H1 (cell line): ENCODE measurements around the gene CYP46A1. TPM values are rescaled to one million over a fixed set of nuclear protein-coding genes. Genes with fewer than 3 reads are reported as not detected.
A peak's percentile ranks its signal among the peaks of the same experiment; 100 is the strongest.

ENCODE experiments used
- CTCF ChIA-PET: fragments of 300-600 bp; sonication (Branson Sonifier 250); formaldehyde crosslinking; loops from one replicate; lab custom pipeline; 2021; ENCODE audit not compliant: partially characterized antibody; lab: Charles Lee
- POLR2A ChIA-PET: fragments of 300-600 bp; sonication (Branson Sonifier 250); formaldehyde crosslinking; loops from one replicate; lab custom pipeline; 2021; ENCODE audit warnings: inconsistent platforms; ENCODE audit not compliant: partially characterized antibody; lab: Charles Lee
- DNase-seq, 2 experiments: peaks; one replicate each; pipeline versions ENCODE4 v3.0.0 to v3.0.0-alpha.2; 2010 to 2022; ENCODE audit warnings: low spot score in 2 of 2, low read depth in 1 of 2, mixed read lengths in 1 of 2
- FAIRE-seq: peaks from 2 replicates; lab custom pipeline; 2011; peaks lifted over from hg19 to GRCh38; lab: Jason Lieb, UNC
- H2AFZ ChIP-seq: 2 replicates; pipeline ENCODE4 v1.8.1; 2012; ENCODE audit warnings: low read length, inconsistent platforms
- H2AK5ac ChIP-seq: 2 replicates; pipeline ENCODE4 v1.6.1; 2013; ENCODE audit warnings: low read depth, low read length
- H2BK120ac ChIP-seq: replicated peaks from 2 replicates; pipeline ENCODE3; 2013; ENCODE audit warnings: low read depth, low read length, inconsistent platforms
- H2BK12ac ChIP-seq: 2 replicates; pipeline ENCODE4 v1.6.1; 2013; ENCODE audit warnings: low read depth, low read length
- H2BK15ac ChIP-seq: 2 replicates; pipeline ENCODE4 v1.6.1; 2013; ENCODE audit warnings: low read length
- H2BK20ac ChIP-seq: 2 replicates; pipeline ENCODE4 v1.6.1; 2013; ENCODE audit warnings: low read length
- H2BK5ac ChIP-seq: 2 replicates; pipeline ENCODE4 v1.6.1; 2013; ENCODE audit warnings: low read depth, low read length
- H3K14ac ChIP-seq: 2 replicates; pipeline ENCODE4 v1.6.1; 2013; ENCODE audit warnings: inconsistent platforms; ENCODE audit not compliant: insufficient read length
- H3K18ac ChIP-seq: 2 replicates; pipeline ENCODE4 v1.6.1; 2013; ENCODE audit warnings: low read length; ENCODE audit errors: extremely low read depth
- H3K23ac ChIP-seq: 2 replicates; pipeline ENCODE4 v1.6.1; 2013; ENCODE audit warnings: inconsistent platforms; ENCODE audit not compliant: insufficient read length
- H3K23me2 ChIP-seq: 2 replicates; pipeline ENCODE4 v1.6.1; 2013; ENCODE audit warnings: low read depth, low read length
- H3K27ac ChIP-seq: 2 replicates; pipeline ENCODE4 v1.6.1; 2011; ENCODE audit warnings: low read depth, low read length, inconsistent platforms
- H3K27me3 ChIP-seq, 4 experiments: replicated peaks in 1 of 4; 1 replicate in 1 of 4; 2 replicates in 3 of 4; pipeline versions ENCODE4 v1.6.1 to v1.8.1; 2011 to 2013; ENCODE audit warnings: low read length in 3 of 4, mild to moderate bottlenecking in 3 of 4, inconsistent platforms in 2 of 4, mixed read lengths in 2 of 4, moderate library complexity in 1 of 4; ENCODE audit not compliant: control insufficient read depth in 3 of 4, insufficient read depth in 3 of 4; ENCODE audit errors: extremely low read depth in 1 of 4
- H3K36me3 ChIP-seq, 4 experiments: 2 replicates each; pipeline versions ENCODE4 v1.6.1 to v1.8.1; 2011 to 2013; ENCODE audit warnings: mild to moderate bottlenecking in 4 of 4, low read length in 3 of 4, moderate library complexity in 2 of 4, control low read depth in 1 of 4, inconsistent platforms in 1 of 4; ENCODE audit not compliant: insufficient read depth in 4 of 4, control insufficient read depth in 2 of 4
- H3K4ac ChIP-seq: replicated peaks from 2 replicates; pipeline ENCODE3; 2013; ENCODE audit warnings: low read length, low read depth, mixed read lengths, inconsistent platforms; ENCODE audit not compliant: insufficient read length
- H3K4me1 ChIP-seq, 4 experiments: replicated peaks in 1 of 4; 1 replicate in 1 of 4; 2 replicates in 3 of 4; pipeline versions ENCODE4 v1.6.1 to v1.8.1; 2011 to 2013; ENCODE audit warnings: low read length in 3 of 4, inconsistent platforms in 2 of 4, mixed read lengths in 1 of 4; ENCODE audit not compliant: insufficient read depth in 4 of 4, control insufficient read depth in 3 of 4
- H3K4me2 ChIP-seq, 2 experiments: 2 replicates each; pipeline versions ENCODE4 v1.6.1 to v1.8.1; 2011 to 2013; ENCODE audit warnings: low read depth in 2 of 2, low read length in 2 of 2, control low read depth in 1 of 2, inconsistent platforms in 1 of 2, mild to moderate bottlenecking in 1 of 2; ENCODE audit not compliant: insufficient read depth in 1 of 2
- H3K4me3 ChIP-seq, 4 experiments: fragments of 200-600, 300-600 bp in 1 of 4; sonication (generic), shearing (Covaris generic), sonication (Bioruptor Twin) in 1 of 4; 2 replicates each; pipeline versions ENCODE4 v1.5.1 to v1.8.1; 2011 to 2016; ENCODE audit warnings: low read length in 4 of 4, low read depth in 3 of 4, control low read depth in 2 of 4, inconsistent platforms in 2 of 4, mild to moderate bottlenecking in 2 of 4, mixed read lengths in 1 of 4, moderate library complexity in 1 of 4; ENCODE audit not compliant: insufficient read depth in 2 of 4; ENCODE audit errors: extremely low read depth in 1 of 4
- H3K56ac ChIP-seq: replicated peaks from 2 replicates; pipeline ENCODE3; 2013; ENCODE audit warnings: low read depth, mild to moderate bottlenecking, mixed read lengths, low read length, inconsistent platforms; ENCODE audit not compliant: insufficient read length
- H3K79me1 ChIP-seq: 2 replicates; pipeline ENCODE4 v1.6.1; 2013; ENCODE audit warnings: low read depth, low read length, control low read depth
- H3K79me2 ChIP-seq, 2 experiments: 2 replicates each; pipeline versions ENCODE4 v1.6.1 to v1.8.1; 2012 to 2013; ENCODE audit warnings: low read length in 2 of 2, mild to moderate bottlenecking in 2 of 2, inconsistent platforms in 1 of 2; ENCODE audit not compliant: insufficient read depth in 2 of 2, control insufficient read depth in 1 of 2
- H3K9ac ChIP-seq, 4 experiments: replicated peaks in 1 of 4; 1 replicate in 1 of 4; 2 replicates in 3 of 4; pipeline versions ENCODE4 v1.6.1 to v1.8.1; 2011 to 2013; ENCODE audit warnings: low read depth in 3 of 4, low read length in 3 of 4, control low read depth in 2 of 4, mild to moderate bottlenecking in 2 of 4, moderate library complexity in 2 of 4, inconsistent platforms in 1 of 4; ENCODE audit errors: extremely low read depth in 1 of 4
- H3K9me3 ChIP-seq, 2 experiments: 2 replicates each; pipeline versions ENCODE4 v1.6.1 to v1.8.1; 2012 to 2013; ENCODE audit warnings: mild to moderate bottlenecking in 2 of 2, moderate library complexity in 2 of 2, control low read depth in 1 of 2, inconsistent platforms in 1 of 2, low read depth in 1 of 2, low read length in 1 of 2, mixed read lengths in 1 of 2; ENCODE audit not compliant: insufficient read depth in 2 of 2
- H4K20me1 ChIP-seq, 2 experiments: replicated peaks in 1 of 2; 2 replicates each; pipeline versions ENCODE3 to v1.8.1; 2011 to 2013; ENCODE audit warnings: inconsistent platforms in 2 of 2, low read length in 2 of 2, mild to moderate bottlenecking in 1 of 2; ENCODE audit not compliant: insufficient read depth in 2 of 2, control insufficient read depth in 1 of 2
- H4K5ac ChIP-seq: 2 replicates; pipeline ENCODE4 v1.6.1; 2013; ENCODE audit warnings: low read length, low read depth, mixed read lengths, inconsistent platforms; ENCODE audit not compliant: insufficient read length
- H4K8ac ChIP-seq: 2 replicates; pipeline ENCODE4 v1.8.0; 2013; ENCODE audit warnings: mild to moderate bottlenecking, moderate library complexity, low read length, inconsistent platforms; ENCODE audit not compliant: insufficient read depth; ENCODE audit errors: extremely low read depth
- H4K91ac ChIP-seq: replicated peaks from 2 replicates; pipeline ENCODE3; 2013; ENCODE audit warnings: low read length, mixed read lengths, inconsistent platforms; ENCODE audit not compliant: insufficient read length
- BRCA1 ChIP-seq: IDR thresholded peaks from 2 replicates; pipeline ENCODE4 v1.6.1; 2012; ENCODE audit warnings: low read depth, low read length, improper control_type of control experiment
- CEBPB ChIP-seq: IDR thresholded peaks from 2 replicates; pipeline ENCODE4 v1.6.1; 2012; ENCODE audit warnings: low read depth, low read length
- CHD1 ChIP-seq: IDR thresholded peaks from 2 replicates; pipeline ENCODE4 v1.6.1; 2012; ENCODE audit warnings: low read depth, low read length, improper control_type of control experiment
- RBBP5 ChIP-seq: IDR thresholded peaks from 2 replicates; pipeline ENCODE4 v1.7.1; 2012; ENCODE audit warnings: low read depth, mild to moderate bottlenecking, inconsistent platforms, low read length, moderate library complexity, borderline replicate concordance
- SAP30 ChIP-seq: fragments of 300-600 bp; sonication (generic); IDR thresholded peaks from 2 replicates; pipeline ENCODE4 v1.7.1; 2012; ENCODE audit warnings: low read length, moderate library complexity, mild to moderate bottlenecking, inconsistent platforms; ENCODE audit not compliant: insufficient read depth, insufficient replicate concordance
- SUZ12 ChIP-seq: fragments of 200-600 bp; sonication (generic); IDR thresholded peaks from 2 replicates; pipeline ENCODE4 v1.6.1; 2012; ENCODE audit warnings: mild to moderate bottlenecking, inconsistent platforms, low read length, moderate library complexity, mixed read lengths
- TAF7 ChIP-seq: optimal IDR thresholded peaks from 2 replicates; pipeline ENCODE3; 2011; ENCODE audit warnings: low read depth, mild to moderate bottlenecking, inconsistent platforms, low read length, moderate library complexity, borderline replicate concordance
- USF2 ChIP-seq: IDR thresholded peaks from 2 replicates; pipeline ENCODE4 v1.6.1; 2011; ENCODE audit warnings: low read length, improper control_type of control experiment
- WGBS, 2 experiments: shearing (Covaris generic) in 1 of 2; methylation state at CpG; one replicate each; pipeline versions ENCODE4 v1.1.6 to v1.1.7; 2013 to 2015; ENCODE audit warnings: low lambda C conversion rate in 2 of 2, mixed read lengths in 2 of 2, inconsistent platforms in 1 of 2, low coverage in 1 of 2, missing lambda C conversion rate in 1 of 2; ENCODE audit not compliant: insufficient replicate concordance in 2 of 2, insufficient coverage in 1 of 2, insufficient read length in 1 of 2; ENCODE audit errors: extremely low coverage in 1 of 2, missing lambda C conversion rate in 1 of 2; 5-methylcytosine and 5-hydroxymethylcytosine counted together
- polyA plus RNA-seq, 7 experiments: library from polyadenylated mRNA; depleted of rRNA in 3 of 7; stranded (reverse) in 5 of 7; unstranded in 2 of 7; fragments of >200 nt in 5 of 7; fragments of 200-250 nt in 2 of 7; gene quantifications; 1 replicate in 5 of 7; 2 replicates in 1 of 7; 4 replicates in 1 of 7; pipeline versions ENCODE4 v1.2.1 to v1.2.3, GENCODE V29; 2011 to 2013; ENCODE audit warnings: missing spikeins in 2 of 7, mixed read lengths in 2 of 7
- total RNA-seq: library from RNA; stranded (reverse); fragmentation: NEBNext Ultra II Directional; extraction: Animal tissue kit (Norgen Biotek cat#: 25700); gene quantifications from 2 replicates; pipeline ENCODE4 v1.2.1, GENCODE V29; 2021
- TF ChIP-seq, protein P1 (sequence below), 3 experiments: IDR thresholded peaks; 1 replicate in 2 of 3; 2 replicates in 1 of 3; pipeline versions ENCODE4 v1.5.1 to v1.6.1; 2011; ENCODE audit warnings: low read length in 3 of 3, mild to moderate bottlenecking in 3 of 3, inconsistent platforms in 2 of 3, low read depth in 1 of 3, moderate library complexity in 1 of 3; ENCODE audit not compliant: insufficient read depth in 1 of 3; ENCODE audit errors: control extremely low read depth in 1 of 3

Gene CYP46A1
- total and polyA plus RNA-seq, 2 of the 8 experiments (the other 6 are each of a cell fraction or from before 2014, with no cell fraction given) = 0.41 to 1.3 TPM

GRCh38 chr14:99666533-99666932, 17.6 kb upstream of the CYP46A1 start:
- peaks cover 17 to 46% (median 26%) of the 10 kb centered on the region in 4 experiments for H3K4me1 ChIP-seq
- FAIRE-seq (no peak), DNase-seq (no peak)
- H3K56ac ChIP-seq = no peak overlapping the region
- no peak overlapping the region for H3K23ac ChIP-seq
- WGBS, 2 experiments = 88% methylated on average over 5 of the region's 6 CpGs; no CpG with 5 or more reads in 1 of the 2 experiments
- 0 out of 7 replicates have a peak, but pooled peaks cover 0 to 2% (median 0%) of the 10 kb centered on the region in 4 experiments for H3K27me3 ChIP-seq
- H3K79me2 ChIP-seq = no peaks in the 10 kb centered on the region
- no peak overlapping the region for H3K4ac ChIP-seq
- H4K20me1 ChIP-seq = no peaks in the 10 kb centered on the region
- H2BK15ac ChIP-seq = peak overlapping the region; percentile 81; the same call in 1 of the 2 replicates
- H2BK12ac ChIP-seq = 0 out of 2 replicates have a peak overlapping the region, but pooled peaks have one; percentile 39
- H4K91ac ChIP-seq = no peak overlapping the region
- H3K27ac ChIP-seq = no peak overlapping the region
- 0 out of 8 replicates have a peak, but pooled peaks cover 0 to 7% (median 0%) of the 10 kb centered on the region in 4 experiments for H3K36me3 ChIP-seq
- no peak overlapping the region for H4K5ac ChIP-seq
- H2BK120ac ChIP-seq = no peak overlapping the region
- H4K8ac ChIP-seq = peak overlapping the region; percentile 82; the same call in 1 of the 2 replicates
- H2AFZ ChIP-seq = no peak overlapping the region
- H3K14ac ChIP-seq = no peak overlapping the region
- POLR2A ChIA-PET = interaction anchor here (0.9 kb wide), 1 partner anchor 10 kb away, joined by 3 read pairs; no protein-coding TSS in a partner anchor
- peak overlapping the region; percentile 48 for H3K18ac ChIP-seq
- H3K4me2 ChIP-seq = no peak overlapping the region; a peak in 1 of 4 replicates
- CTCF ChIA-PET = interaction anchor here (0.8 to 4.2 kb wide), 6 partner anchors 8 to 133 kb away, joined by 3 to 26 read pairs (median 6); no protein-coding TSS in a partner anchor
- H2BK5ac ChIP-seq = peak overlapping the region; percentile 35; the same call in 1 of the 2 replicates
- no peaks in the 10 kb centered on the region for H3K23me2 ChIP-seq
- H2BK20ac ChIP-seq = no peak overlapping the region
- H2AK5ac ChIP-seq = no peak overlapping the region
- H3K79me1 ChIP-seq = peaks cover 4% of the 10 kb centered on the region; the same call in 1 of the 2 replicates
- no peaks in the 10 kb centered on the region for H3K9me3 ChIP-seq
- H3K9ac ChIP-seq = no peak overlapping the region
- no peak overlapping the region for H3K4me3 ChIP-seq
- no peak for TF ChIP-seq USF2
- TF ChIP-seq TAF7 = no peak
- no peak for TF ChIP-seq SUZ12
- no peak for TF ChIP-seq SAP30
- TF ChIP-seq CHD1 = no peak
- TF ChIP-seq CEBPB = no peak
- TF ChIP-seq, protein P1, sequence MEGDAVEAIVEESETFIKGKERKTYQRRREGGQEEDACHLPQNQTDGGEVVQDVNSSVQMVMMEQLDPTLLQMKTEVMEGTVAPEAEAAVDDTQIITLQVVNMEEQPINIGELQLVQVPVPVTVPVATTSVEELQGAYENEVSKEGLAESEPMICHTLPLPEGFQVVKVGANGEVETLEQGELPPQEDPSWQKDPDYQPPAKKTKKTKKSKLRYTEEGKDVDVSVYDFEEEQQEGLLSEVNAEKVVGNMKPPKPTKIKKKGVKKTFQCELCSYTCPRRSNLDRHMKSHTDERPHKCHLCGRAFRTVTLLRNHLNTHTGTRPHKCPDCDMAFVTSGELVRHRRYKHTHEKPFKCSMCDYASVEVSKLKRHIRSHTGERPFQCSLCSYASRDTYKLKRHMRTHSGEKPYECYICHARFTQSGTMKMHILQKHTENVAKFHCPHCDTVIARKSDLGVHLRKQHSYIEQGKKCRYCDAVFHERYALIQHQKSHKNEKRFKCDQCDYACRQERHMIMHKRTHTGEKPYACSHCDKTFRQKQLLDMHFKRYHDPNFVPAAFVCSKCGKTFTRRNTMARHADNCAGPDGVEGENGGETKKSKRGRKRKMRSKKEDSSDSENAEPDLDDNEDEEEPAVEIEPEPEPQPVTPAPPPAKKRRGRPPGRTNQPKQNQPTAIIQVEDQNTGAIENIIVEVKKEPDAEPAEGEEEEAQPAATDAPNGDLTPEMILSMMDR (IDR thresholded peaks at IDR 0.05; ENCODE audit: control extremely low read depth in 1 of 3, insufficient read depth in 1 of 3, low read depth in 1 of 3, low read length in 3 of 3) = no peak
- TF ChIP-seq RBBP5 = no peak
- no peak for TF ChIP-seq BRCA1
